OCI-LY7 (cell line): ENCODE data around the gene GABARAP.

Experiments used
- CTCF ChIP-seq: fragments of 200-600 bp; sonication (generic); conservative IDR thresholded peaks from 2 replicates; pipeline ENCODE4 v1.5.1; 2014; ENCODE audit warnings: mild to moderate bottlenecking, antibody characterized with exemption, low read length, moderate library complexity, mixed read lengths
- EZH2phosphoT487 ChIP-seq: fragments of 200-600 bp; sonication (generic); IDR thresholded peaks from 2 replicates; pipeline ENCODE4 v1.6.1; 2018; ENCODE audit warnings: low read depth, borderline replicate concordance, mild to moderate bottlenecking, mixed run types, antibody characterized with exemption, low read length, moderate library complexity, mixed read lengths

- TF ChIP-seq CTCF (no peak), EZH2phosphoT487 (no peak)
Measured at GRCh38 chr17:7243453-7243729, 1.1 kb upstream of the GABARAP start.
